ENCODE data around the gene ENPP6. TPM values are rescaled to one million over a fixed set of nuclear protein-coding genes. Genes with fewer than 3 reads are reported as not detected.

ENPP6 gene
- total RNA-seq, 1 experiment from 2014 or later, result not detected

DNA sequence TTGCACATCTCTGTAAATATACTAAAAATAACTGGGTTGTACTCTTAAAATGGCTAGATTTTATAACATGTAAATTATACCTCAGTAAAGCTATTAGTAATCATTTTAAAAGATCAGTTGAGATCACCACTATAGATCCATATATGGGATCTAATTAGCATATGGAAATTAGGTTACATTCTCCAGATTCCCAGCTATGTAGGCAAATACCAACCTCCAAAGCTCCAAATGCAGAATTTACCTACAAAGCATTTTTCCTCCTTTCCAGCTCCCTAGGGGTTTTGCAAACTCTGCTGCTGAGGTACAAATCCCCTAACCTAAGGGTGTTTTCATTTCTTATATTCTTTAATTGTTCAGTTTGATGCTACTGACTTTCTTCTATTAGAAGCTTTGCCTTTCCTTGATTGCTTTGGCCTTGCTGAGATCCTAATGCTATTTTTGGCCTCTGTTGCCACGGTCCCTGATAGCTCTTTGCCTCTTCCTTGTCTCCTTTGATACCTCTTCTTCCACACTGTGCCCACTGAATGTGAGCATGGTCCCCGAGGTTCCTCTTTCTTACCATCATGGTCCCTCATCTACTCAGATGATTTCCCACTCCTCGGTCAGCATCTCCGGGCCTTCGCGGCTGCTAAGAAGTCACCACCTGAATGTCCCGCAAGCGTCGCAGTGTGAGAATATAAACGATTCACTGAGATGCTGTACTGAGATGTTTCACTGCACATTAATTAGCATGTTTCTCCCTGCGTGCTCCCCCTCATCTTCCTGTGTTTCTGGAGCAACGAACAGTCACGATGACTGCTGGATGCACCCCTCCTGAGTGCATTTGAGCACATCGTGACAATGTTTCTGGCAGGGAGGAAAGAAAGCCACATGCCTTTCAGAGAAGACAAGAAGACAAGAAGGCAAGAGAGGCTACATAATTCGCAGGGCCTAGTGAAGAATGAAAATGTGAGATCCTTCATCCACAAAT, 23.8 kb downstream of the ENPP6 start:
- DNase-seq (ENCODE audit: extremely low read depth, low read depth), result no peak

DNA sequence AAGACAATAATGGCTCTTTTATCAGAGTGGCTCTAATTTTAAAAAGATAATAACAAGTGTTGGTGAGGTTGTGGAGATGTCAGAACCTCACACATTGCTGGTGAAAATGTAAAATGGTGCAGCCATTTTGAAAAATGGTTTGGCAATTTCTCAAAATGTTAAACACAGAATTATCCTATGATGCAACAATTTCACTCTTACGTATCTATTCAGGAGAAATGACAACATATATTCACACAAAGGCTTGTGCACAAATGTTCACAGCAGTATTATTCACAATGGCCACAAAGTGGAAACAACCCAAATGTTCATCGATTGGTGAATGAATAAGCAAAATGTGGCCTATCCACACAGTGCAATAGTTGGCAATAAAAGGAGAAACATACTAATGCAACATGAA, 24.7 kb downstream of the ENPP6 start:
- no peak for DNase-seq (ENCODE audit: extremely low read depth, low read depth)

- no peak for DNase-seq (ENCODE audit: extremely low read depth, low read depth)
These were observed 26.4 kb downstream of the ENPP6 start for GRCh38 chr4:184191267-184191666.

DNA sequence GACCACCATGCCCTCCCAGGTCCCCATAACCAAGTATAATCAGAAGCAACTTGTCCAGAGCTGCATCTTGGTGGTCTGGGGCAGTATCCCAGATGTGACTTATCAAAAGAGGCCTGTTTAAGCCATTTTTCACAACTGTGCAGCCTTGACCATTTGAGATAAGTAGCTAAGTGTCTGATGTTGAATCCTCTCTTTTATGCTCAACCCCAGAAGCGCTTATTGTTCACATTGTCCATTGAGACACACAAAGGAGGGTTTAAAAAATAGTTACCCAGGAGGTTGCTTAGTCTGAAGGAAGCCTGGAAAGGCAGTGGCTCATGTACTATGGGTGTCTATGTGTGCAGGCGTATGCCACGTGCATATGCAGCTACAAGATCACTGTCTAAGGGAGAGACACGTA, 27.0 kb downstream of the ENPP6 start:
- DNase-seq (ENCODE audit: extremely low read depth, low read depth), result no peak

GRCh38 chr4:184189966-184190365, 27.7 kb downstream of the ENPP6 start:
- no peak for DNase-seq (ENCODE audit: extremely low read depth, low read depth)

DNA sequence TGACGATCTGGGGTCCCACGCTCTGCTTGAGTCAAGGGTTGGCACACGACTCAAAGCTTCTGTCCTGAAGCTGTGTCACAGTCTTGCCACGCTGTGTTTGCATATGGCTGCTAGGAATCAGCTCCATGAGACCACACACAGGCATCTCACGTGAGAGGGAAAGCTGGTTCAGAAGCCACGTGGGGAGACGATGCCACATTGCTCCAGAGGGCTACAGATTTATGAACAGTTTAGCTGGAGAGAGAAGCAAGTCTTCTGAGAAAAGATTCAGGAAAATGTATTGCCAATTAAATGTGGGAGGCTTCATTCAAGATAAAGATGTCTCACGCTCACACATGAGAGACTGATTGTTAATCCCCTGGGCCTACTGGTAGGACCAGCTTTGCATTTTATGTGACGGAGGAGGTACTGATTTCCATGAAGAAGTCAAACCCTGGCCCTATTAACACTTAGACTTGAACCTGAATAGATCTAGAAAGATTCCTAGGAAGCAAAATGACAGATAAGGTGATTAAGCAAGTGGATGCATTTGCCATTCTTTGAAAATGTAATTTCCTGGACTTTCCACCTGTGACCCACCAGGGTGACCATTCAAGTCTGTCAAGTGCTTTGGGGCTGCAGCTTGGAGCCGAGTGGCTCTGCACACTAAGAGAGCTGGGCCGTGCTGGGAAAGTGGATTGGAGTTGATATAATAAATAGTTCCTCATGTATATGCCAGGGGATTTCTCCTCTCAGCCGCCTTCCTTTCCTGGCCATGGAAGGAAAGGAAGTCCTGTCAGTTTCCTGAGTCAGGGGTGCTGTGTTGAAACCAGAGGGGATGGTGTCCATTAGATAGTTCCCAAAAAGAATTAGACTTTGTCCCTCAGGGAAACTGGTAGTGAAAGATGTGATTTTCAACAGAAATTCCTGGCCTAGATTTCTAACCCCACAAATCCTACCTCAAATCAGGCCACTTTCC, 29.0 kb downstream of the ENPP6 start:
- no peak for DNase-seq (ENCODE audit: extremely low read depth, low read depth)

DNA sequence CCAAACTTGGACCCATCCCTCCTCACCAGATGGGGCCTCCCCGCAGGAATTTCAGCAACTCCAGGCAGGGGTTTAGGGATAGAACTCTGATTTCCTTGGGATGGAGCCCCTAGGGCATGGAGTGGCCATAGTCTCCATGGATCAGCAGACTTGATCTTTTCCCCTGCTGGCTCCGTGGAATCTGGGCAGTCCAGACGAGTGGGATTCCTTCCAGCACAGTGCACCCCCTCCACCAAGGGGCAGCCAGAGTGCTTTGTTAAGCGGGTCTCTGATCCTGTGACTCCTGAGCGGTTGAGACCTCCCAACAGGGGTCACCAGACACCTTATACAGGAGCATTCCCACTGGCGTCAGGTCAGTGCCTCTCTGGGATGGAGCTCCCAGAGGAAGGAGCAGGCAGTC, 40.4 kb downstream of the ENPP6 start:
- no peak for DNase-seq (ENCODE audit: extremely low read depth, low read depth)

DNA sequence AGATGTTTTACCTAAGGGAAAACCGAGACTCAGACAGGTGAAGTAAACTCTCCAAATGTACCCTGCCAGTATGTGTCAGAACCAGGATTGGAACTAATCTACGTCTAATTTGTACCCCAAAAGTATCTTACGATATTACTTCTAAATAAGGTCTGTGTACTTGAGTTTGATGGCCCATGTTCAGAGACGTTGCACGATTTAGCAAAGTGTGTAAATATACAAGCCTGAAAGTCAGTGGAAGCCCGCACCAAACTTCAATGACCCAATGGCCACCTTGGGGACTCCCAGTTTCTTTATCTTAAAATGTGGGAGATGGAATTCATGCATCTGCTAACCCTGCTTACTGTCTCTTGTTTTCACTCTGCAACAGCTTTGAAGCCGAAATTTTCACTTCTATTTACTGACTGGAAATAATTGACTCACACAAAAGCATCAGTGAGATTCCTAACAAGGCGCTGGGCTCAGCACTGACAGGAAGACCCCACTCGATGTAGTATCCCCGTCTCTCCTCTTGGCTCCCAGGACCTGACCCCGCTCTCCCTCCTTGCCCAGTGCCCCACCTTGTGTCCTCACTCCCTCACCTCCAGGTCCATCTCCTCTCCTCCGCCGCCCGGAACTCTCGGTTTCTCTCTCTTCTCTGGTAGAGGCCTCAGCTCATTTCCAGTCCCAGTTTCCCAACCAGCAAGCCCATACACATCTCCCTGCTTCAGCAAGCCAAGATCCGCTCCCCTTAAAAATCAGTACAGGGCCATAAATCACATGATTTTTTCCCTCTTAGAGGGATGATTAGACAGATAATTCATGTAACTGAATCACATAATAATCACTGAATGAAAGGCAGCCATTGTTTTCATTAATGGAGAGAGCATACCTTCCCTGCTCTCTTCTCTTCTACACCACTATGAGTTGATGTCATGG, 42.8 kb downstream of the ENPP6 start:
- no peak for DNase-seq (ENCODE audit: extremely low read depth, low read depth)

DNA sequence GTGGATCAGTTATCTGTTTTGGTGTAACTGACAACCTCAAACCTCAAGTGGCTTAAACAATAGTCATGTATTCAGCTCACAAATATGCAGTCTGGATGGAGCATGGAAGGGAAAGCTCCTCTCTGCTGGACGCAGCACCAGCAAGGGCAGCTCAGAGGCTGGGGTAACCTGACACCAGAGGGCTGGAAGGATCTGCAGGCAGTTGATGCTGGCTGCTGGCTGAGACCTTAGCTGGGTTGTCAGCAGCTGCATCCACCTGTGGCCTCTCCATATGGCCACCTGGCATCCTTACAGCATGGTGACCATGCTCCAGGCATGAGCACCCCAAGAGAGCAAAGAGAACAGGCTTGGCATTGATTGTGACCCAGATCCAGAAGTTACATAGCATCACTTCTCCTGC, 46.7 kb downstream of the ENPP6 start:
- no peak for DNase-seq (ENCODE audit: extremely low read depth, low read depth)

GRCh38 chr4:184169225-184169867, 48.3 kb downstream of the ENPP6 start:
- DNase-seq (ENCODE audit: extremely low read depth, low read depth), result no peak

DNA sequence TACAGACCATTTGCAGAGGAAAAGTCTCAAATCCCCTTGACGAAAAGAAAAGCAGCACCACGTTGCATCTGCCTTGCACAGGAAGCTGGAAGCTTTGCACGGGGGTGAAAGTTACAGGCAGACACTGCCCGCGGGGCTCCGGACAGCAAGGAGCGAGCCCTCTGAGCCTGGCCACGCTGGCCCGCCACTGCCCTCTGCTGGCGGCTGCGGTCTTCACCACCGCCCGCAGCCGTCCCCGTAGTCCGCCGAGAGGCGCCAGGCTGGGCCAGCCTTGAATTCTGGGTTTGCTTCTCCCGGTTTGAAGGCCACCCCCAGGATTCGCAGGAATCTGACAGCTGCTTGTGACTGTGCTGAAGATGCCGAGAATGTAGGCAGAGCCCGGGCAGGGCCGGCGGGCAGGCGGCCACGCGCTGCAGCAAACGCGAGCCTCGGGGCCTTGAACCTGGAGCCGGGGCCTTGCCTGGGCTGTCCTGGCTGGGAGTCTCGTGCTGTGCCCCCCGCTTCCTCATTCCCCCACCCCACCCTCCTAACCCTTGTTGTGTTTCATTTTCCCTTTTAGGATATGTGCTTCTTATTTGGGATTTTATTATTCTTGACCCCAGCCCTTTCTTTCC, 49.2 kb downstream of the ENPP6 start:
- DNase-seq (ENCODE audit: extremely low read depth, low read depth), result peak; percentile 51

GRCh38 chr4:184167576-184167975, 50.1 kb downstream of the ENPP6 start:
- no peak for DNase-seq (ENCODE audit: extremely low read depth, low read depth)

GRCh38 chr4:184166736-184167135, 50.9 kb downstream of the ENPP6 start:
- DNase-seq (ENCODE audit: extremely low read depth, low read depth), result no peak

- no peak for DNase-seq (ENCODE audit: extremely low read depth, low read depth)
These were observed 52.4 kb downstream of the ENPP6 start for GRCh38 chr4:184165291-184165690.

GRCh38 chr4:184163813-184164212, 53.9 kb downstream of the ENPP6 start:
- DNase-seq (ENCODE audit: extremely low read depth, low read depth), result peak; percentile 28

- no peak for DNase-seq (ENCODE audit: extremely low read depth, low read depth)
These were observed 55.1 kb downstream of the ENPP6 start for GRCh38 chr4:184162596-184162995.

GRCh38 chr4:184157322-184157721, 60.4 kb downstream of the ENPP6 start:
- no peak for DNase-seq (ENCODE audit: extremely low read depth, low read depth)

- no peak for DNase-seq (ENCODE audit: extremely low read depth, low read depth)
These were observed 61.3 kb downstream of the ENPP6 start for GRCh38 chr4:184156163-184156920.

- DNase-seq (ENCODE audit: extremely low read depth, low read depth), result no peak
These were observed 63.5 kb downstream of the ENPP6 start for GRCh38 chr4:184154199-184154598.
